ENCODE results near the gene TMEM132A. TPM values are rescaled to one million over a fixed set of nuclear protein-coding genes. Genes with fewer than 3 reads are reported as not detected.

Gene TMEM132A
- total and polyA plus RNA-seq, 4 donors = 0.60 to 1.6 (median 1.1) TPM

DNA sequence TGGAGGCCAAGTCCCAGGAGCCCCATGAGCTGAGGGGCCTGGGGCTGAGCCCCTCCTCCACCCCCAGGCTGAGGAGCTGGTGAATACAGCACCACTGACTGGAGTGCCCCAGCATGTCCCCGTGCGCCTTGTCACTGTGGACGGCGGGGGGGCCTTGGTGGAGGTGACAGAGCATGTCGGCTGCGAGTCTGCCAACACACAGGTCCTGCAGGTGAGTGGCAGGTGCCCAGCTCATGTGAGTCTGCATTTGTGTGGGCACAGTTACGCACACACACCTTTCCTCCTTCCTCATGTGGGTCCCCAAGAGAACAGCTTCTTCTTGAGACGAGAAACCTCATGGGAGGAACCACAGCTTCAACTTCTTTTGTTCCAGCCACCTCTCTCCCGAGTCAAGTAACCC is 7.7 kb downstream of the TMEM132A start:
- no peaks in the 10 kb centered on the region for H3K27me3 ChIP-seq (ENCODE audit: control insufficient read depth in 4 of 4, insufficient read depth in 4 of 4, low read length in 3 of 4)
- H3K36me3 ChIP-seq (ENCODE audit: control insufficient read depth in 4 of 4, insufficient read depth in 3 of 4, low read depth in 1 of 4, low read length in 3 of 4) = no peaks in the 10 kb centered on the region
- TF ChIP-seq GABPA (IDR thresholded peaks at IDR 0.05 in 1 of 2, conservative IDR thresholded peaks at IDR 0.05 in 1 of 2) = no peak
- no peak for TF ChIP-seq RAD21 (IDR thresholded peaks at IDR 0.05)
- no peak for TF ChIP-seq EGR1 (IDR thresholded peaks at IDR 0.05; ENCODE audit: low read depth in 2 of 2)
- TF ChIP-seq CTCF (IDR thresholded peaks at IDR 0.05; ENCODE audit: low read depth, low read length, missing input control) = no peak
- TF ChIP-seq HNF4A (conservative IDR thresholded peaks at IDR 0.05) = no peak
- no peak for TF ChIP-seq RXRA (IDR thresholded peaks at IDR 0.05)
- TF ChIP-seq, protein P1, sequence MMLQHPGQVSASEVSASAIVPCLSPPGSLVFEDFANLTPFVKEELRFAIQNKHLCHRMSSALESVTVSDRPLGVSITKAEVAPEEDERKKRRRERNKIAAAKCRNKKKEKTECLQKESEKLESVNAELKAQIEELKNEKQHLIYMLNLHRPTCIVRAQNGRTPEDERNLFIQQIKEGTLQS (IDR thresholded peaks at IDR 0.05) = no peak
- no peak for TF ChIP-seq YY1 (IDR thresholded peaks at IDR 0.05)
- TF ChIP-seq, protein P2, sequence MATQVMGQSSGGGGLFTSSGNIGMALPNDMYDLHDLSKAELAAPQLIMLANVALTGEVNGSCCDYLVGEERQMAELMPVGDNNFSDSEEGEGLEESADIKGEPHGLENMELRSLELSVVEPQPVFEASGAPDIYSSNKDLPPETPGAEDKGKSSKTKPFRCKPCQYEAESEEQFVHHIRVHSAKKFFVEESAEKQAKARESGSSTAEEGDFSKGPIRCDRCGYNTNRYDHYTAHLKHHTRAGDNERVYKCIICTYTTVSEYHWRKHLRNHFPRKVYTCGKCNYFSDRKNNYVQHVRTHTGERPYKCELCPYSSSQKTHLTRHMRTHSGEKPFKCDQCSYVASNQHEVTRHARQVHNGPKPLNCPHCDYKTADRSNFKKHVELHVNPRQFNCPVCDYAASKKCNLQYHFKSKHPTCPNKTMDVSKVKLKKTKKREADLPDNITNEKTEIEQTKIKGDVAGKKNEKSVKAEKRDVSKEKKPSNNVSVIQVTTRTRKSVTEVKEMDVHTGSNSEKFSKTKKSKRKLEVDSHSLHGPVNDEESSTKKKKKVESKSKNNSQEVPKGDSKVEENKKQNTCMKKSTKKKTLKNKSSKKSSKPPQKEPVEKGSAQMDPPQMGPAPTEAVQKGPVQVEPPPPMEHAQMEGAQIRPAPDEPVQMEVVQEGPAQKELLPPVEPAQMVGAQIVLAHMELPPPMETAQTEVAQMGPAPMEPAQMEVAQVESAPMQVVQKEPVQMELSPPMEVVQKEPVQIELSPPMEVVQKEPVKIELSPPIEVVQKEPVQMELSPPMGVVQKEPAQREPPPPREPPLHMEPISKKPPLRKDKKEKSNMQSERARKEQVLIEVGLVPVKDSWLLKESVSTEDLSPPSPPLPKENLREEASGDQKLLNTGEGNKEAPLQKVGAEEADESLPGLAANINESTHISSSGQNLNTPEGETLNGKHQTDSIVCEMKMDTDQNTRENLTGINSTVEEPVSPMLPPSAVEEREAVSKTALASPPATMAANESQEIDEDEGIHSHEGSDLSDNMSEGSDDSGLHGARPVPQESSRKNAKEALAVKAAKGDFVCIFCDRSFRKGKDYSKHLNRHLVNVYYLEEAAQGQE (IDR thresholded peaks at IDR 0.05) = no peak
- no peak for TF ChIP-seq HNF4G (IDR thresholded peaks at IDR 0.05)
- TF ChIP-seq MAX (IDR thresholded peaks at IDR 0.05) = no peak
- no peak for TF ChIP-seq FOXA1 (IDR thresholded peaks at IDR 0.05)
- TF ChIP-seq SP1 (IDR thresholded peaks at IDR 0.05) = no peak
- no peak for TF ChIP-seq ZBTB33 (IDR thresholded peaks at IDR 0.05)
- TF ChIP-seq TAF1 (conservative IDR thresholded peaks at IDR 0.05) = no peak
- TF ChIP-seq FOXA2 (IDR thresholded peaks at IDR 0.05) = no peak
- TF ChIP-seq JUND (IDR thresholded peaks at IDR 0.05) = no peak
- 92% methylated on average over 9 of the region's 9 CpGs for WGBS
- DNase-seq (ENCODE audit: low spot score) = no peak
- no peak overlapping the region for H3K4me3 ChIP-seq (ENCODE audit: low read depth in 1 of 3, low read length in 3 of 3)
- no peak overlapping the region for H3K9ac ChIP-seq (ENCODE audit: low read depth in 1 of 2, low read length in 2 of 2)
- no peak overlapping the region for H3K27ac ChIP-seq (ENCODE audit: low read depth in 1 of 2, low read length in 2 of 2)
- no peaks in the 10 kb centered on the region for H3K4me1 ChIP-seq (ENCODE audit: control insufficient read depth in 4 of 4, insufficient read depth in 4 of 4, low read length in 3 of 4)
- no peaks in the 10 kb centered on the region for H3K9me3 ChIP-seq (ENCODE audit: control insufficient read depth in 4 of 4, low read length in 3 of 4)
